Trophoblast cell (in vitro differentiated cells and primary cell): ENCODE data around the gene C7orf25.

Source experiments
- DNase-seq, 2 donors: peaks; one replicate each; pipeline ENCODE4 v3.0.0-alpha.2; 2016
- H2AFZ ChIP-seq: 2 replicates; pipeline ENCODE4 v1.6.1; 2013; ENCODE audit warnings: low read length, moderate library complexity, mild to moderate bottlenecking; ENCODE audit not compliant: insufficient read depth, poor library complexity
- H2AK5ac ChIP-seq: 2 replicates; pipeline ENCODE4 v1.6.1; 2013; ENCODE audit warnings: mild to moderate bottlenecking, low read length
- H2BK120ac ChIP-seq: 2 replicates; pipeline ENCODE4 v1.6.1; 2013; ENCODE audit warnings: low read length, mild to moderate bottlenecking, moderate library complexity; ENCODE audit not compliant: insufficient read depth, poor library complexity
- H2BK12ac ChIP-seq: 2 replicates; pipeline ENCODE4 v1.6.1; 2013; ENCODE audit warnings: mild to moderate bottlenecking, low read length, moderate library complexity
- H2BK5ac ChIP-seq: 2 replicates; pipeline ENCODE4 v1.6.1; 2013; ENCODE audit warnings: low read length, low read depth, moderate library complexity, mild to moderate bottlenecking; ENCODE audit not compliant: poor library complexity
- H3K14ac ChIP-seq: 2 replicates; pipeline ENCODE4 v1.6.1; 2013; ENCODE audit warnings: mild to moderate bottlenecking, low read length
- H3K18ac ChIP-seq: 2 replicates; pipeline ENCODE4 v1.6.1; 2013; ENCODE audit warnings: mild to moderate bottlenecking, low read length
- H3K23ac ChIP-seq: 2 replicates; pipeline ENCODE4 v1.6.1; 2013; ENCODE audit warnings: low read length
- H3K27ac ChIP-seq: 2 replicates; pipeline ENCODE4 v1.5.1; 2013; ENCODE audit warnings: low read depth, mild to moderate bottlenecking, inconsistent platforms, low read length, moderate library complexity
- H3K27me3 ChIP-seq: 2 replicates; pipeline ENCODE4 v1.6.1; 2013; ENCODE audit warnings: inconsistent platforms, mild to moderate bottlenecking, low read length, moderate library complexity; ENCODE audit not compliant: insufficient read depth
- H3K36me3 ChIP-seq, 2 experiments: 1 replicate in 1 of 2; 2 replicates in 1 of 2; pipeline ENCODE4 v1.6.1; 2013; ENCODE audit warnings: low read length in 2 of 2, mild to moderate bottlenecking in 2 of 2, moderate library complexity in 1 of 2; ENCODE audit not compliant: insufficient read depth in 2 of 2, control insufficient read depth in 1 of 2
- H3K4ac ChIP-seq: 2 replicates; pipeline ENCODE4 v1.6.1; 2013; ENCODE audit warnings: low read depth, mild to moderate bottlenecking, low read length, moderate library complexity
- H3K4me1 ChIP-seq, 2 experiments: 1 replicate in 1 of 2; 2 replicates in 1 of 2; pipeline ENCODE4 v1.6.1; 2013; ENCODE audit warnings: low read length in 2 of 2, mild to moderate bottlenecking in 2 of 2, moderate library complexity in 1 of 2; ENCODE audit not compliant: insufficient read depth in 2 of 2, control insufficient read depth in 1 of 2
- H3K4me2 ChIP-seq: 2 replicates; pipeline ENCODE4 v1.6.1; 2013; ENCODE audit warnings: inconsistent platforms, mild to moderate bottlenecking, low read length, moderate library complexity
- H3K4me3 ChIP-seq: 2 replicates; pipeline ENCODE4 v1.5.1; 2013; ENCODE audit warnings: mild to moderate bottlenecking, low read depth, low read length, inconsistent platforms
- H3K79me1 ChIP-seq: one replicate; pipeline ENCODE4 v1.6.1; 2013; ENCODE audit warnings: low read length
- H3K79me2 ChIP-seq: 2 replicates; pipeline ENCODE4 v1.6.1; 2013; ENCODE audit warnings: low read length, mild to moderate bottlenecking; ENCODE audit not compliant: control insufficient read depth, insufficient read depth, poor library complexity
- H3K9ac ChIP-seq: 2 replicates; pipeline ENCODE4 v1.6.1; 2013; ENCODE audit warnings: mild to moderate bottlenecking, low read length
- H3K9me3 ChIP-seq: 2 replicates; pipeline ENCODE4 v1.6.1; 2013; ENCODE audit warnings: low read depth, mild to moderate bottlenecking, control low read depth, inconsistent platforms, low read length; ENCODE audit not compliant: insufficient read depth
- H4K12ac ChIP-seq: 2 replicates; pipeline ENCODE4 v1.6.1; 2013; ENCODE audit warnings: low read depth, mild to moderate bottlenecking, low read length, moderate library complexity
- H4K8ac ChIP-seq: 2 replicates; pipeline ENCODE4 v1.6.1; 2013; ENCODE audit warnings: low read depth, mild to moderate bottlenecking, low read length, moderate library complexity
- H4K91ac ChIP-seq: one replicate; pipeline ENCODE4 v1.6.1; 2013; ENCODE audit warnings: low read depth, mild to moderate bottlenecking, low read length, moderate library complexity
- WGBS: extraction: QIAGEN DNeasy Blood & Tissue Kit; methylation state at CpG from one replicate; pipeline ENCODE4 v1.1.7; 2013; ENCODE audit warnings: missing lambda C conversion rate; ENCODE audit not compliant: insufficient read length, insufficient coverage; ENCODE audit errors: extremely low coverage; 5-methylcytosine and 5-hydroxymethylcytosine counted together

Gene C7orf25

GRCh38 chr7:42883950-42884349, 27.9 kb downstream of the C7orf25 start:
- Histone ChIP-seq H3K4me2 (no peak overlapping the region), H2AK5ac (no peak overlapping the region), H4K12ac (no peak overlapping the region), H2BK120ac (no peak overlapping the region), H3K4me3 (no peak overlapping the region), H2AFZ (no peak overlapping the region), H3K4ac (no peak overlapping the region), H3K23ac (no peak overlapping the region), H3K36me3 (no peaks in the 10 kb centered on the region), H3K14ac (no peak overlapping the region), H2BK5ac (no peak overlapping the region), H3K18ac (no peak overlapping the region), H2BK12ac (no peak overlapping the region), H3K27me3 (no peaks in the 10 kb centered on the region), H4K91ac (no peak overlapping the region), H3K79me2 (no peaks in the 10 kb centered on the region), H4K8ac (no peak overlapping the region), H3K27ac (no peak overlapping the region), H3K4me1 (peaks cover 0 to 2% of the 10 kb centered on the region in 2 experiments), H3K9ac (no peak overlapping the region), H3K79me1 (peaks cover 2% of the 10 kb centered on the region), H3K9me3 (no peaks in the 10 kb centered on the region)
- WGBS = no CpG with 5 or more reads among the region's 6 CpGs
- DNase-seq = peak in 1 of 2 donors; percentile 2

DNA sequence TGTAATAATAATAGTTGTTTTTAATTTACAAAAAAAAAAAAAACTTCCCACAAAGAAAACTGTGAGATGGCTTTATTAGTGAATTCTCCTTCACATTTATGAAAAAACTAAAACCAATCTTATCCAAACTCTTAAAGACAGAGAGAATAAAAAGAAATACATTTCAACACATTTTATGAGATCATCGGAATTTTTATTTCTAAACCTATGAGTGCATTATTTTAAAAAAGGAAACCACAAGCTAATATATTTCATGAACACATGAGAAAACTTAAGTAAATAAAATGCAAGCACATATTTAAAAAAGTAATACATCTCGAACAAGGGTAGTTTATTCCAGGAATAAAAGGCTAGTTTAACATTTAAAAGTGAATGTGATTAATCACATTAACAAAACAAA, 31.5 kb downstream of the C7orf25 start:
- Histone ChIP-seq H3K4me3 (no peak overlapping the region), H3K27ac (no peak overlapping the region), H2BK5ac (no peak overlapping the region), H3K4me2 (no peak overlapping the region), H3K18ac (no peak overlapping the region), H3K14ac (no peak overlapping the region), H4K91ac (no peak overlapping the region), H2BK12ac (no peak overlapping the region), H3K9me3 (peaks cover 5% of the 10 kb centered on the region), H2AFZ (no peak overlapping the region), H4K12ac (no peak overlapping the region), H3K4me1 (no peaks in the 10 kb centered on the region), H4K8ac (no peak overlapping the region), H3K4ac (no peak overlapping the region), H3K27me3 (no peaks in the 10 kb centered on the region), H2AK5ac (no peak overlapping the region), H3K23ac (no peak overlapping the region), H3K79me2 (no peaks in the 10 kb centered on the region), H3K36me3 (no peaks in the 10 kb centered on the region), H3K79me1 (no peaks in the 10 kb centered on the region), H3K9ac (no peak overlapping the region), H2BK120ac (no peak overlapping the region)
- WGBS = no CpG with 5 or more reads among the region's 2 CpGs
- DNase-seq = no peak

- no peaks in the 10 kb centered on the region for H3K27me3 ChIP-seq
- H3K79me2 ChIP-seq = no peaks in the 10 kb centered on the region
- no peaks in the 10 kb centered on the region for H3K4me1 ChIP-seq
- no peak overlapping the region for H3K18ac ChIP-seq
- peaks cover 5% of the 10 kb centered on the region for H3K9me3 ChIP-seq
- H2BK120ac ChIP-seq = no peak overlapping the region
- H3K4me3 ChIP-seq = no peak overlapping the region
- H2AFZ ChIP-seq = no peak overlapping the region
- H3K4ac ChIP-seq = no peak overlapping the region
- no peaks in the 10 kb centered on the region for H3K79me1 ChIP-seq
- H3K23ac ChIP-seq = no peak overlapping the region
- no peak overlapping the region for H4K8ac ChIP-seq
- H4K91ac ChIP-seq = no peak overlapping the region
- H3K36me3 ChIP-seq = no peaks in the 10 kb centered on the region
- H3K4me2 ChIP-seq = no peak overlapping the region
- no peak overlapping the region for H3K27ac ChIP-seq
- no peak overlapping the region for H2BK12ac ChIP-seq
- H3K14ac ChIP-seq = no peak overlapping the region
- WGBS = no CpG with 5 or more reads among the region's 3 CpGs
- H4K12ac ChIP-seq = no peak overlapping the region
- H3K9ac ChIP-seq = no peak overlapping the region
- H2BK5ac ChIP-seq = no peak overlapping the region
- H2AK5ac ChIP-seq = no peak overlapping the region
- DNase-seq = no peak
Observed at GRCh38 chr7:42878303-42878702, 33.6 kb downstream of the C7orf25 start.

DNA sequence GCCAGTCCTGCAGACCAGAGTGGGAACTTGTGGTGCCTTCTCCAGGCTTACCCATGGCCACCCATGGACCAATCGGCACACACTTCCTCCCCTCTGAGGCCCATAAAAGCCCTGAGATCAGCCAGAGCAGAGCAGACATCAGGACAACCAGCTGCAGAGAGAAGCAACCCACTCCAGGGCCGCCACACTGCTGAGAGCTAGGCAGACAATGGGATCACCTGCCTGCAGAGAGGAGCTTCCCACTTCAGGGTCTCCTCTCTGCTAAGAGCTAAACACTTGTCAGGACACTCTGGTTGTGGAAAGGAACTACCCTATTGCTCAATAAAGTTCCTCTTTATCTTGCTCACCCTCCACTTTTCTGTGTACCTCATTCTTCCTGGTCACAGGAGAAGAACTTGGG, 34.0 kb downstream of the C7orf25 start:
- H4K12ac ChIP-seq = no peak overlapping the region
- no peak overlapping the region for H3K14ac ChIP-seq
- H2AFZ ChIP-seq = no peak overlapping the region

More for the DNA sequence above, 34.0 kb downstream of the C7orf25 start:
- H3K9me3 ChIP-seq = peaks cover 5% of the 10 kb centered on the region
- H3K4me2 ChIP-seq = no peak overlapping the region
- no peak overlapping the region for H3K18ac ChIP-seq
- no peak overlapping the region for H4K91ac ChIP-seq
- H3K27me3 ChIP-seq = no peaks in the 10 kb centered on the region
- H3K4me3 ChIP-seq = no peak overlapping the region
- no peak overlapping the region for H2BK12ac ChIP-seq
- no peak overlapping the region for H3K4ac ChIP-seq
- H2BK5ac ChIP-seq = no peak overlapping the region
- no peaks in the 10 kb centered on the region for H3K36me3 ChIP-seq
- H3K27ac ChIP-seq = no peak overlapping the region
- H2AK5ac ChIP-seq = no peak overlapping the region
- H3K23ac ChIP-seq = no peak overlapping the region
- H3K9ac ChIP-seq = no peak overlapping the region
- no peaks in the 10 kb centered on the region for H3K79me2 ChIP-seq
- no peak overlapping the region for H2BK120ac ChIP-seq
- H3K79me1 ChIP-seq = no peaks in the 10 kb centered on the region
- H4K8ac ChIP-seq = no peak overlapping the region
- no peak for DNase-seq
- no peaks in the 10 kb centered on the region for H3K4me1 ChIP-seq
- WGBS = no CpG with 5 or more reads among the region's 2 CpGs
